Posterior vena cava (tissue), 2 donors: ENCODE data around the gene TMEM74B. TPM values are rescaled to one million over a fixed set of nuclear protein-coding genes. Genes with fewer than 3 reads are reported as not detected.
"Not testable (repeated sequence)": the region's sequence is repeated elsewhere in the genome, so short reads cannot be mapped to it uniquely, and the experiment has no call there.

Experiments
- DNase-seq: peaks from one replicate; pipeline ENCODE4 v3.0.0-alpha.2; 2020; ENCODE audit warnings: low spot score
- intact Hi-C, 2 donors: fragments of 100-400 bp; cut with DNase I; formaldehyde crosslinking; loops; one replicate each; pipeline versions ENCODE4 v1.14.1 to v1.14.2; 2022 to 2023
- total RNA-seq, 2 donors: library from RNA; stranded (reverse); fragmentation: NEBNext Ultra II Directional; extraction: Animal tissue kit (Norgen Biotek cat#: 25700); gene quantifications; one replicate each; pipeline ENCODE4 v1.2.1, GENCODE V29; 2021
- donor health status: DM: yes; HTN: yes; CAD: no.
- donor health status: DM: yes; HTN: yes; CAD: no.

The TMEM74B gene
- total RNA-seq, 2 donors from 2014 or later = 0.71 to 0.74 TPM

DNA sequence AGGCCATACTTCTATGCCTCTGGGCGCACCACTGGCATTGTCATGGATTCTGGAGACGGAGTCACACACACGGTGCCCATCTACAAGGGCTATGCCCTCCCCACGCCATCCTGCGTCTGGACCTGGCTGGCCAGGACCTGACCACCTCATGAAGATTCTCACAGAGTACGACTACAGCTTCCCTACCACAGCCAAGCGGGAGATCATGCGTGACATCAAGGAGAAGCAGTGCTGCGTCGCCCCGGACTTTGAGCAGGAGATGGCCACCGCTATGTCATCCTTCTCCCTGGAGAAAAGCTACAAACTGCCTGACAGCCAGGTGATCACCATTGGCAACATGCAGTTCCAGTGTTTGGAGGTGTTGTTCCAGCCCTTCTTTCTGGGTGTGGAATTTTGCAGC is 23.8 kb downstream of the TMEM74B start:
- DNase-seq = no peak
- intact Hi-C loops = no loop called here

DNA sequence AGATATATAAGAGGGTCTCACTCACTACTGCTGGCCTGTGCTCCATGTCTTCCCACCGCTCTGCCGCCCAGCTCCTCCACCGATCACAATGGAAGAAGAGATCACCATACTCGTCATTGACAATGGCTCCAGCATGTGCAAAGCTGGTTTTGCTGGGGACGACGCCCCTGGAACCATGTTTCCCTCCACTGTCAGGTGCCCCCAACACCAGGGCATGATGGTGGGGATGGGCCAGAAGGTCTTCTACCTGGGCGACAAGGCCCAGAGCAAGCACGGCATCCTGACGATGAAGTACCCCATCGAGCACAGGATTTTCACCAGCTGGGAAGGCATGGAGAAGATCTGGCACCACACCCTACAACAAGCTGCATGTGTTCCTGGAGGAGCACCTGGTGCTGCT is 24.3 kb downstream of the TMEM74B start:
- DNase-seq = no peak
- intact Hi-C loops = no loop called here

GRCh38 chr20:1155342-1155741 is 29.4 kb downstream of the TMEM74B start:
- no peak for DNase-seq
- intact Hi-C loops = no loop called here

DNA sequence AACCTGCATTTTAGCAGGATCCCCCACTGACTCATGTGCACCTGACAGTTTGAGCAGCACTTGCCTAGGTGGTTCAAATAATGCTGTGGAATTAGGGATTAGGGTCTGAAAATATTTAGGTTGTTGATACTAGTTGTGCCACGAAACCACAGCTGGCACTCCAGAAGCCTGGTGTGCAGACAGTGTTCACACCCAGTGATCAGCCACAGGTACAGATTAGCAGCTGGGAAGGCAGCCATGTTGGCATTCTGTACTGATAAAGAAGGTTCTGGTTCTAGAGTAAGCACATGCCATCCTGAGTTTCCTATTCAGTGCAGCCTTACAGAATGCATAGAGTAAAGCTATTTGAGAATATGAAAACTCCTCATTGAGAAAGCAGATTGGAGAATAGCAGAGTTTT is 30.1 kb downstream of the TMEM74B start:
- intact Hi-C loops = no loop called here
- DNase-seq = no peak

DNA sequence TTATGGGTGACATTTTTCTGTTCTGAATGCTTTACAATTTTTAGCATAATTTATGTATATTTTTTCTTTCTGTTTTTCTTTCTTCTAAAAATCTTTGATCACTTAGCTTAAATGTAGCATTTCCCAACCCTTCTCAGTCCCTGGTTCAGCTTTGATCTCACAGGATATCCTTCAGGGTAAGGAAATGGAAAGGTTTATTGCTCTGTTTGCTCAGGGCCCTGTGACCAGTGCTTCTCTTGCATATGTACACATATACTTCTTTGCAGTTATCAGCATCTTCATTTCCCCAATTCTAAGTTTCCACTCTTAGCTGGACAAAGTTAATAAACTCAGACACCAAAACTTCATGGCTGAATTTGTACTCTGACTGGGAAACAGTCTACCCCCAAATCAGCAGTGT is 30.6 kb downstream of the TMEM74B start:
- no peak for DNase-seq
- intact Hi-C loops = no loop called here

DNA sequence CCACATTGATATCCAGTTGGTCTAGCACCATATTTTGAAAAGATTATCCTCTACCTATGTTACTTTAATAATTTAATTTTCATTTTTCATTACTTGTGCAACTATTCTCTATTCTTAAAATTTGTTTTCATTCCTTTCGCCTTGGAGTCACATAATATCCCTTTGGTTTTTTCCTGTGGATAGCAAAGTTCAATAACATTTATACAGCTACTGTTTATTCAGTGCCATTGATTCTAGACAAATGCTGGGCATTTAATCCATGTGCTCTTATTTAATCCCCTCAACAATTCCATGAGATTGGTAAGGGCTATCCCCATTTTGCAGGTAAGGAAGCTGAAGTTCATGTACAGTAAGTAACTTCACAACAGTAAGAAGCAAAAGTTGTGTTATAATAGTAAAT is 33.8 kb downstream of the TMEM74B start:
- intact Hi-C loops = no loop called here
- DNase-seq = no peak

GRCh38 chr20:1150218-1150617 is 34.6 kb downstream of the TMEM74B start:
- intact Hi-C loops = no loop called here
- DNase-seq = no peak

DNA sequence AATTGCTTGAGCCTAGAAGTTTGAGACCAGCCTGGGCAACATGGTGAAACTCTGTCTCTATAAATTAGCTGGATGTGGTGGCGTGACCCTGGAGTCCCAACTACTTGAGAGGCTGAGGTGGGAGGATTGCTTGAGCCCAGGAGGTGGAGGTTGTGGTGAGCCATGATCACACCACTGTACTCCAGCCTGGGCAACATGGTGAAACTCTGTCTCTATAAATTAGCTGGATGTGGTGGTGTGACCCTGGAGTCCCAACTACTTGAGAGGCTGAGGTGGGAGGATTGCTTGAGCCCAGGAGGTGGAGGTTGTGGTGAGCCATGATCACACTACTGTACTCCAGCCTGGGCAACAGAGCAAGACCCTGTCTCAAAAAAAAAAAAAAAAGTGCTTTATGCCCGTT is 35.0 kb downstream of the TMEM74B start:
- DNase-seq, intact Hi-C loops: not testable (repeated sequence)

DNA sequence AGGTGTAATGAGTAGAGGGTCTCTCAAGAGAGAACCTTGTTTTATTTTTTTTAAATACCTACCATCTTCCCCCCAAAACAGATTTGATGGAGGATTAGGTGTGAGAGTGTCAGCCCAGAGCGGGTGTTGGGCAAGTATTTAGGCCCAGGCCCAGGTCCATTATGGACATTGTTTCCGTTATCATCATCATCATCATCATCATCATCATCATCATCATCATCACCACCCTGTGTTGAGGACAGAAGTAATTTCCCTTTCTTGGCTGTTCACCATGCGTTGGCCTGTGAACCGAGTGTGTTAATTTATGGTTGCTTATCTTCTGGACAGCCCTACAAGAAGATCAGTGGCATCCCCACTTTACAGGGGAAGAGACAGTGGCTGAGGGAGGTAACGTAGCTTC is 37.8 kb downstream of the TMEM74B start:
- DNase-seq = no peak
- intact Hi-C loops = no loop called here

DNA sequence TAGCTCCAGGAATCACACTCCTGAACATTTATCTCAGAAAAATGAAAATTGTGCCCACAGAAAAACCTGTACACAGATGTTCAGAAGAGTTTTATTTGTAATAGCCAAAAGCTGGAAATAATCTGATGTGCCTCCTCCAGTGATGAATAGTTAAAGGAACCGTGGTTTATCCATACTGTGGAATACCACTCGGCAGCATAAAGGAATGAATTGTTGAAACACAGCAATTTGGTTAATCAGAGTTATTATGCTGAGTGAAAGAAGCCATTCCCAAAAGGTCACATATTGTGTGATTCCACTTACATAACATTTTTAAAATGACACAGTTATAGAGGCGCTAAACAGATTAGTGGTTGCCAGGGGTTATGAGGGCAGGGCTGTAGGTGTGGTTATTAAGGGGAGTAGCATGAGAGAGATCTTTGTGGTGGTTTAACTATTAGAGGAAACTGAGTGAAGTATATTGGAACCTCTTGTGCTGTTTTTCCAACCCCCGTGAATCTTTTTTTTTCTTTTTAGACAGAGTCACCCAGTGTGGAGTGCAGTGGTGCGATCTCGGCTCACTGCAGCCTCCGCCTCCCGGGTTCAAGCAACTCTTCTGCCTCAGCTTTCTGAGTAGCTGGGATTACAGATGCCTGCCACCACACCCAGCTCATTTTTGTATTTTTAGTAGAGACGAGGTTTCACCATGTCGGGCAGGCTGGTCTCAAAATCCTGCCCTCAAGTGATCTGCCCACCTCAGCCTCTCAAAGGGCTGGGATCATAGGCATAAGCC is 40.2 kb downstream of the TMEM74B start:
- intact Hi-C loops = no loop called here

DNA sequence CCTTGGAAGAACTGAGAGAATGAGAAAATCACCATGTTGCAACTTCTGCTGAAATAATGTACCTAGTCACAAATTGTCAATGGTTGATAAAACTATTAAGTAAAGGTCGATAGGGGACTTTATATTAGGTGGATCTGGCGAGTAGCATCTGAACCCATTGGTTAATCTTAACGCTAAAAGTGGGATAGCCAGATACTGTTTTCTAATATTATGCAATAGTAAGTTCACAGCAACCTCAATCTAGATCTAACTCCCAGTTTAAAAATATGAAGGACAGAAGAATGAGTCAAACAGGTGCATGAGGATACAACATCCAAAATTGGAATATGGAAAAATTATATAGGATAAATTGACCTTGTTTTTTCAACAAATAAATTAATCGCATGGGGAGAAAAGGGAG is 47.5 kb downstream of the TMEM74B start:
- intact Hi-C loops = no loop called here
- no peak for DNase-seq

More for the DNA sequence above, 40.2 kb downstream of the TMEM74B start:
- no peak for DNase-seq

GRCh38 chr20:1134836-1135235 is 49.9 kb downstream of the TMEM74B start:
- intact Hi-C loops = no loop called here

GRCh38 chr20:1134355-1134754 is 50.4 kb downstream of the TMEM74B start:
- intact Hi-C loops = no loop called here
- DNase-seq = no peak

More at GRCh38 chr20:1134836-1135235, 49.9 kb downstream of the TMEM74B start:
- no peak for DNase-seq

- intact Hi-C loops = no loop called here
- no peak for DNase-seq
Measured at GRCh38 chr20:1131354-1131753, 53.4 kb downstream of the TMEM74B start.

DNA sequence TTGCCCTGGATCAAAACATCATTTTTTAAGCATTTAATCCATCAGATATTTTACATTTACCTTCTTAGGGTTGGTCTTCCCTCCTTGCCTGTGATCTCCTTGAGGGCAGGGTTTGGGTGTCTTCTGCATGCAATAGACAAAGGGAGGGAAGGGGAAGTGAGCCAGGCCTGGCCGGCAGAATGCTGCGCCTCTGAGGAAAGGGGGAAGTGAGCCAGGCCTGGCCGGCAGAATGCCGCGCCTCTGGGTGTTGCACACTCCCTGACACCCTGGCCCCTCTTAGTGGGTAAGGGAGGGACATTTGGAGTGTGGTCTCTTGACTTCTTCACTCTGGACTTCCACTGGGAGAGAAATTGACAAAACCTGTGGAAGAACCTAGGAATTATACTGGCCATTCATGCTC is 53.9 kb downstream of the TMEM74B start:
- intact Hi-C loops = no loop called here
- peak; percentile 86 for DNase-seq

Other genes starting within 250 kb of the TMEM74B start
- under 1 TPM in 1 of 2 donors, not detected in 1; 0.24 TPM for gene RSPO4, start 182.7 kb downstream of the TMEM74B start, total RNA-seq
- 100 to 1,000 TPM in 1 of 2 donors, 10 to 100 TPM in 1; 97.6 to 110 TPM for gene PSMF1, start 66.4 kb downstream of the TMEM74B start, total RNA-seq
- gene C20orf202, start 18.5 kb upstream of the TMEM74B start, total RNA-seq = under 1 TPM in 1 of 2 donors, not detected in 1; 0.29 TPM
- gene RAD21L1, start 41.1 kb upstream of the TMEM74B start, total RNA-seq = not detected
- gene SNPH, start 81.3 kb upstream of the TMEM74B start, total RNA-seq = 10 to 100 TPM in 1 of 2 donors, 1 to 10 TPM in 1; 8.9 to 11.9 TPM
- 1 to 10 TPM; 3.1 to 5.4 TPM for gene SDCBP2, start 144.2 kb upstream of the TMEM74B start, total RNA-seq
- gene FKBP1A, start 208.1 kb upstream of the TMEM74B start, total RNA-seq = 100 to 1,000 TPM; 239 to 274 TPM